HCT116 (cell line): Measurements from ENCODE around the gene SYTL5.

Experiments used
- ATF3 ChIP-seq: IDR thresholded peaks from 2 replicates; pipeline ENCODE4 v1.6.1; 2012
- CTCF ChIP-seq, 3 experiments: fragments of 200-600 bp in 1 of 3; sonication (generic) in 1 of 3; IDR thresholded peaks in 2 of 3; conservative IDR thresholded peaks in 1 of 3; 2 replicates each; pipeline ENCODE4 v1.5.1; 2012 to 2017; ENCODE audit warnings: low read depth in 2 of 3, low read length in 2 of 3, antibody characterized with exemption in 1 of 3, borderline replicate concordance in 1 of 3, control low read depth in 1 of 3, mild to moderate bottlenecking in 1 of 3, mixed read lengths in 1 of 3, mixed run types in 1 of 3, moderate library complexity in 1 of 3; ENCODE audit not compliant: insufficient read depth in 1 of 3
- EZH2 ChIP-seq: fragments of 200-600 bp; sonication (generic); IDR thresholded peaks from 2 replicates; pipeline ENCODE4 v1.6.1; 2017; ENCODE audit warnings: antibody characterized with exemption, mixed run types
- FOSL1 ChIP-seq: IDR thresholded peaks from 2 replicates; pipeline ENCODE4 v1.6.1; 2012; ENCODE audit warnings: low read depth
- JUND ChIP-seq: IDR thresholded peaks from 2 replicates; pipeline ENCODE4 v1.6.1; 2012
- MAX ChIP-seq: IDR thresholded peaks from 2 replicates; pipeline ENCODE4 v1.6.1; 2012
- POLR2A ChIP-seq: IDR thresholded peaks from 2 replicates; pipeline ENCODE4 v1.7.0; 2011; ENCODE audit warnings: borderline replicate concordance; ENCODE audit not compliant: insufficient read depth, insufficient read length; ENCODE audit errors: extremely low read depth
- POLR2AphosphoS5 ChIP-seq: IDR thresholded peaks from 2 replicates; pipeline ENCODE4 v1.6.1; 2011; ENCODE audit warnings: mild to moderate bottlenecking, low read depth, low read length, moderate library complexity
- RAD21 ChIP-seq: IDR thresholded peaks from 2 replicates; pipeline ENCODE4 v1.6.1; 2012; ENCODE audit warnings: low read depth, mild to moderate bottlenecking
- SIN3A ChIP-seq: IDR thresholded peaks from 2 replicates; pipeline ENCODE4 v1.6.1; 2012; ENCODE audit warnings: low read depth
- SRF ChIP-seq: IDR thresholded peaks from 2 replicates; pipeline ENCODE4 v1.6.1; 2012; ENCODE audit warnings: low read depth
- YY1 ChIP-seq: IDR thresholded peaks from 2 replicates; pipeline ENCODE4 v1.6.1; 2011; ENCODE audit warnings: low read length, low read depth, moderate library complexity, mild to moderate bottlenecking; ENCODE audit not compliant: insufficient replicate concordance; ENCODE audit errors: extremely low read depth
- ZBTB33 ChIP-seq: IDR thresholded peaks from 2 replicates; pipeline ENCODE4 v1.6.1; 2011; ENCODE audit warnings: mild to moderate bottlenecking, low read length, moderate library complexity; ENCODE audit not compliant: insufficient replicate concordance; ENCODE audit errors: extremely low read depth

GRCh38 chrX:38009641-38010040 lies 3.3 kb downstream of the SYTL5 start:
- no peak for TF ChIP-seq EZH2
- no peak for TF ChIP-seq MAX
- no peak for TF ChIP-seq CTCF (IDR thresholded peaks at IDR 0.05 in 2 of 3, conservative IDR thresholded peaks at IDR 0.05 in 1 of 3; ENCODE audit: borderline replicate concordance in 1 of 3, insufficient read depth in 1 of 3, low read depth in 2 of 3, low read length in 2 of 3)
- no peak for TF ChIP-seq YY1
- TF ChIP-seq ATF3 = no peak
- no peak for TF ChIP-seq POLR2AphosphoS5
- TF ChIP-seq ZBTB33 = no peak
- TF ChIP-seq SRF = no peak
- TF ChIP-seq POLR2A = no peak
- TF ChIP-seq SIN3A = no peak
- no peak for TF ChIP-seq RAD21
- no peak for TF ChIP-seq JUND
- TF ChIP-seq FOSL1 = no peak
